ENCODE measurements around the gene NUTM2A. TPM values are rescaled to one million over a fixed set of nuclear protein-coding genes. Genes with fewer than 3 reads are reported as not detected.
"Not testable (repeated sequence)": the region's sequence is repeated elsewhere in the genome, so short reads cannot be mapped to it uniquely, and the experiment has no call there.

The NUTM2A gene
- total RNA-seq, 1 donor from 2014 or later = 2.9 TPM

DNA sequence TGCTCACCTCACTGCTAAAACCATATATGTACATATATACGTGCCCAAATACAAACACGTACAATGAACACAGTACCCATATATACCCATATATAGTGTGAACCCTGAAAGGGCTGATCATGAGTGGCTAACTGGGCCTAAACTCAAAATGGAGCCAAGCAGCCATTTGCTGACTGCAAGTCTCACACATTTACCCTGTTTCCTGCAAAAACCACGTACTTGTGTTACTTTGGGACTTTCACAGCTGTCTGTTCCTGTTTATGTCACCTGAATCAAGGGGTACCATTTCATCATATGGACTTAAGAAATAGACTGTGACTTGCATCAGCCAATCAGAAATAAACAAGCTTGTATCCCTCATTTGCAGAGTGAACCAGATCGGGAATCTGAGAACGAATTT lies 5.9 kb upstream of the NUTM2A start:
- not testable (repeated sequence) for H3K27me3 Mint-ChIP-seq; H3K36me3 Mint-ChIP-seq (ENCODE audit: insufficient read depth); DNase-seq (ENCODE audit: low spot score, unreplicated experiment); H3K4me3 Mint-ChIP-seq (ENCODE audit: low read depth); H3K9me3 Mint-ChIP-seq (ENCODE audit: low read depth); H3K27ac Mint-ChIP-seq; H3K4me1 Mint-ChIP-seq (ENCODE audit: low read depth)

- not testable (repeated sequence) for H3K36me3 Mint-ChIP-seq (ENCODE audit: insufficient read depth); H3K9me3 Mint-ChIP-seq (ENCODE audit: low read depth); H3K27me3 Mint-ChIP-seq; H3K4me1 Mint-ChIP-seq (ENCODE audit: low read depth); H3K27ac Mint-ChIP-seq; H3K4me3 Mint-ChIP-seq (ENCODE audit: low read depth); DNase-seq (ENCODE audit: low spot score, unreplicated experiment)
Measured at GRCh38 chr10:87222789-87223188, 2.5 kb upstream of the NUTM2A start.

GRCh38 chr10:87228247-87228646 lies 3.0 kb downstream of the NUTM2A start:
- not testable (repeated sequence) for H3K36me3 Mint-ChIP-seq (ENCODE audit: insufficient read depth); H3K27me3 Mint-ChIP-seq; H3K9me3 Mint-ChIP-seq (ENCODE audit: low read depth); H3K27ac Mint-ChIP-seq; H3K4me1 Mint-ChIP-seq (ENCODE audit: low read depth); DNase-seq (ENCODE audit: low spot score, unreplicated experiment); H3K4me3 Mint-ChIP-seq (ENCODE audit: low read depth)

- not testable (repeated sequence) for H3K27ac Mint-ChIP-seq; H3K4me3 Mint-ChIP-seq (ENCODE audit: low read depth); DNase-seq (ENCODE audit: low spot score, unreplicated experiment)
Measured at GRCh38 chr10:87229211-87229610, 4.0 kb downstream of the NUTM2A start.

GRCh38 chr10:87234854-87235253 lies 9.6 kb downstream of the NUTM2A start:
- H3K4me1 Mint-ChIP-seq (ENCODE audit: low read depth); H3K27ac Mint-ChIP-seq; H3K27me3 Mint-ChIP-seq; H3K36me3 Mint-ChIP-seq (ENCODE audit: insufficient read depth); H3K4me3 Mint-ChIP-seq (ENCODE audit: low read depth); H3K9me3 Mint-ChIP-seq (ENCODE audit: low read depth); DNase-seq (ENCODE audit: low spot score, unreplicated experiment): not testable (repeated sequence)

More at GRCh38 chr10:87229211-87229610, 4.0 kb downstream of the NUTM2A start:
- H3K27me3 Mint-ChIP-seq; H3K36me3 Mint-ChIP-seq (ENCODE audit: insufficient read depth); H3K4me1 Mint-ChIP-seq (ENCODE audit: low read depth); H3K9me3 Mint-ChIP-seq (ENCODE audit: low read depth): not testable (repeated sequence)

- H3K27me3 Mint-ChIP-seq; H3K4me3 Mint-ChIP-seq (ENCODE audit: low read depth); H3K27ac Mint-ChIP-seq; DNase-seq (ENCODE audit: low spot score, unreplicated experiment); H3K4me1 Mint-ChIP-seq (ENCODE audit: low read depth); H3K36me3 Mint-ChIP-seq (ENCODE audit: insufficient read depth); H3K9me3 Mint-ChIP-seq (ENCODE audit: low read depth): not testable (repeated sequence)
Measured at GRCh38 chr10:87237244-87237643, 12.0 kb downstream of the NUTM2A start.

DNA sequence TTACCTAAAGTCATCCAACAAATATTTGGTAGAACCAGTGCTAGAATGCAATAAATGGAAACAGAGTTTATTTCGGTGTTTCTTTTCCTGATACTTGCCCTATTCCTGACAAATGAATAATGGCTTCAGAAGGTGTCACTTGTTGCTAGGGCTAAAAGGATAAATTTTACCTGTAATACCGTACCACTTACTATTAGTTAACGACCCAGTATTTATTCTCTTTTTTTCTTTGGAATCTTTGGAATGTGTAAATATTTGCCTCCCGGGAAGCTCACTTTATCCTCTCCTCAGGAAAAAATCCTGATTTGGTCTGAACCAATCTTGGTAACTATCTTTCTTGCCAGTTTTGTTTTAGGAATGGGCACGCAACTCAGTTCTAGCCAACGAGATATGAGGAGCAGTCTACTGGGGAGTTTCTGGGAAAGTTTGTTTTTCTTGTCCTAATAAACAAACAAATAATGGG lies 14.1 kb downstream of the NUTM2A start:
- H3K27me3 Mint-ChIP-seq; H3K27ac Mint-ChIP-seq; DNase-seq (ENCODE audit: low spot score, unreplicated experiment); H3K4me3 Mint-ChIP-seq (ENCODE audit: low read depth); H3K4me1 Mint-ChIP-seq (ENCODE audit: low read depth); H3K36me3 Mint-ChIP-seq (ENCODE audit: insufficient read depth); H3K9me3 Mint-ChIP-seq (ENCODE audit: low read depth): not testable (repeated sequence)

GRCh38 chr10:87242192-87242591 lies 16.9 kb downstream of the NUTM2A start:
- not testable (repeated sequence) for H3K9me3 Mint-ChIP-seq (ENCODE audit: low read depth); H3K4me3 Mint-ChIP-seq (ENCODE audit: low read depth); H3K27ac Mint-ChIP-seq; H3K27me3 Mint-ChIP-seq; DNase-seq (ENCODE audit: low spot score, unreplicated experiment); H3K36me3 Mint-ChIP-seq (ENCODE audit: insufficient read depth); H3K4me1 Mint-ChIP-seq (ENCODE audit: low read depth)

DNA sequence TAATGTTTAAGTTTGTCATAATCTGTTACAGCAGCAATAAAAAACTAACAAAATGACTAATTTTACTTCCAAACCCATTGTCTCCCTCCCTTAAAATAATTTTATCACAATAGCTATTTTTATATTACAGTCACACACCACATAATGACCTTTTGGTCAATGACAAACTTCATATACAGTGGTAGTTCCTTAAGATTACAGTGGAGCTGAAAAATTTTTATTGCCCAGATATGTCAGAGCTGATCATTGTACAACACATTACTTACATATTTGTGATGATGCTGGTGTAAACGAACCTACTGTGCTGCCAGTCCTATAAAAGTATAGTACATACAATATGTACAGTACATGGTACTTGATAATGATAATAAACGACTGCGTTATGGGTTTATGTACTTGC lies 22.1 kb downstream of the NUTM2A start:
- not testable (repeated sequence) for H3K36me3 Mint-ChIP-seq (ENCODE audit: insufficient read depth); H3K27ac Mint-ChIP-seq; DNase-seq (ENCODE audit: low spot score, unreplicated experiment); H3K4me1 Mint-ChIP-seq (ENCODE audit: low read depth); H3K4me3 Mint-ChIP-seq (ENCODE audit: low read depth); H3K9me3 Mint-ChIP-seq (ENCODE audit: low read depth); H3K27me3 Mint-ChIP-seq

- DNase-seq (ENCODE audit: low spot score, unreplicated experiment); H3K27me3 Mint-ChIP-seq; H3K9me3 Mint-ChIP-seq (ENCODE audit: low read depth); H3K4me3 Mint-ChIP-seq (ENCODE audit: low read depth); H3K27ac Mint-ChIP-seq; H3K36me3 Mint-ChIP-seq (ENCODE audit: insufficient read depth); H3K4me1 Mint-ChIP-seq (ENCODE audit: low read depth): not testable (repeated sequence)
Measured at GRCh38 chr10:87248818-87249353, 23.6 kb downstream of the NUTM2A start.

DNA sequence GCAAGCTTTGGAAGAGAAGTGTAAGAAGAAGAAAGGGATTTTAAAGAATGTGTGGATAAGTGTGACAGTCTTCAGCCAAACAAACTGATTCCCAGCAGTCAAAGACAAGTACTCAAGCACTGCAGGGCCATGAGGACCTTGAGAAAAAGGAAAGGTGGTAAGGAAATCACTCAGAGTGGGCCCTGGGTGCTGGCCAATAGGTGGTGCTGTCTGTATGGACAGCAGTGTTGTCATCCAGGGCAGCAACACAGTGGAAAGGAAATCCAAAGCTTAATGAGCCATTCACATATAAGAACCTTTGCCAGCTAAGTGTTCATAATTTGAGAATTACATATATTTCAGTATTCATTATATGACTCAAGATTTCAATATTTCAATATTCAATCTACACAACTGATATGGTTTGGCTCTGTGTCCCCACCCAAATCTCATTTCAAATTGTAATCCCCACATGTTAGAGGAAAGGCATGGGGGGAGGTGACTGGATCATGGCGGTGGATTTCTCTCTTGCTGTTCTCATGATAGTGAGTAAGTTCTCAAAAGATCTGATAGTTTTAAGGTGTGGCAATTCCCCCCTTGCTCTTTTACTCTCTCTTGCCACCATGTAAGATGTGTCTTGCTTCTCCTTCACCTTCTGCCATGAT lies 55.6 kb downstream of the NUTM2A start:
- not testable (repeated sequence) for H3K27ac Mint-ChIP-seq; H3K27me3 Mint-ChIP-seq; H3K4me3 Mint-ChIP-seq (ENCODE audit: low read depth); DNase-seq (ENCODE audit: low spot score, unreplicated experiment); H3K36me3 Mint-ChIP-seq (ENCODE audit: insufficient read depth); H3K9me3 Mint-ChIP-seq (ENCODE audit: low read depth); H3K4me1 Mint-ChIP-seq (ENCODE audit: low read depth)
